SK-N-SH (cell line): ENCODE results near the gene RBMS1. TPM values are rescaled to one million over a fixed set of nuclear protein-coding genes. Genes with fewer than 3 reads are reported as not detected.

Source experiments
- CTCF ChIA-PET: fragments of 300-600, 350-600 bp; formaldehyde crosslinking; extraction: SDS; loops from one replicate; lab custom pipeline; 2021; lab: Yijun Ruan, JAX
- POLR2A ChIA-PET: fragments of 350-600 bp; sonication (Branson Sonifier 250); formaldehyde crosslinking; extraction: SDS; loops from one replicate; lab custom pipeline; 2020; ENCODE audit warnings: antibody characterized with exemption, inconsistent platforms; lab: Yijun Ruan, JAX
- DNase-seq: peaks from one replicate; pipeline ENCODE4 v3.0.0; 2012
- H2AFZ ChIP-seq: fragments of 200-600 bp; sonication (generic); 2 replicates; pipeline ENCODE4 v1.8.1; 2016; ENCODE audit warnings: antibody characterized with exemption, mild to moderate bottlenecking, low read depth
- H3F3A ChIP-seq: fragments of 200-600 bp; sonication (generic); replicated peaks from 2 replicates; pipeline ENCODE3; 2016; ENCODE audit warnings: antibody characterized with exemption, mild to moderate bottlenecking; ENCODE audit not compliant: insufficient read depth
- H3K27ac ChIP-seq, 2 experiments: fragments of 200-500 bp in 1 of 2; fragments of 200-600 bp in 1 of 2; sonication (Bioruptor generic) in 1 of 2; sonication (generic), shearing (Covaris generic) in 1 of 2; 2 replicates each; pipeline versions ENCODE4 v1.5.1 to v1.6.1; 2014 to 2016; ENCODE audit warnings: low read depth in 2 of 2, inconsistent platforms in 1 of 2, low read length in 1 of 2, mild to moderate bottlenecking in 1 of 2, mixed read lengths in 1 of 2
- H3K27me3 ChIP-seq: fragments of 200-600 bp; sonication (generic), shearing (Covaris generic); 2 replicates; pipeline ENCODE4 v1.6.1; 2016; ENCODE audit warnings: mixed run types; ENCODE audit not compliant: insufficient read depth
- H3K36me3 ChIP-seq, 2 experiments: fragments of 200-500 bp in 1 of 2; fragments of 200-600 bp in 1 of 2; sonication (Bioruptor generic) in 1 of 2; sonication (generic) in 1 of 2; replicated peaks in 1 of 2; 2 replicates each; pipeline versions ENCODE3 to v1.5.1; 2014 to 2016; ENCODE audit warnings: low read length in 1 of 2, mild to moderate bottlenecking in 1 of 2; ENCODE audit not compliant: insufficient read depth in 2 of 2, control insufficient read depth in 1 of 2
- H3K4me1 ChIP-seq, 2 experiments: fragments of 200-500 bp in 1 of 2; fragments of 200-600 bp in 1 of 2; sonication (Bioruptor generic) in 1 of 2; sonication (generic), shearing (Covaris generic) in 1 of 2; 2 replicates each; pipeline versions ENCODE4 v1.5.1 to v1.6.1; 2014 to 2016; ENCODE audit warnings: low read depth in 1 of 2, low read length in 1 of 2, mixed run types in 1 of 2; ENCODE audit not compliant: insufficient read depth in 2 of 2, control insufficient read depth in 1 of 2
- H3K4me2 ChIP-seq: fragments of 200-600 bp; sonication (generic), shearing (Covaris generic); 2 replicates; pipeline ENCODE4 v1.6.1; 2017; ENCODE audit warnings: mixed run types
- H3K4me3 ChIP-seq, 2 experiments: fragments of 200-500 bp in 1 of 2; fragments of 200-600 bp in 1 of 2; sonication (Bioruptor generic) in 1 of 2; sonication (generic), shearing (Covaris generic) in 1 of 2; 2 replicates each; pipeline versions ENCODE4 v1.5.1 to v1.8.1; 2014 to 2016; ENCODE audit warnings: low read depth in 2 of 2, inconsistent platforms in 1 of 2, low read length in 1 of 2, mild to moderate bottlenecking in 1 of 2, mixed read lengths in 1 of 2, moderate library complexity in 1 of 2
- H3K79me2 ChIP-seq: fragments of 200-600 bp; sonication (generic); 2 replicates; pipeline ENCODE4 v1.8.1; 2017; ENCODE audit warnings: mild to moderate bottlenecking; ENCODE audit not compliant: insufficient read depth
- H3K9ac ChIP-seq: fragments of 200-600 bp; sonication (generic); 2 replicates; pipeline ENCODE4 v1.6.1; 2017; ENCODE audit warnings: mixed run types
- H3K9me2 ChIP-seq: fragments of 200-600 bp; sonication (generic); 2 replicates; pipeline ENCODE4 v1.6.1; 2017; ENCODE audit warnings: mixed run types
- H3K9me3 ChIP-seq: fragments of 200-600 bp; sonication (generic); 2 replicates; pipeline ENCODE4 v1.6.1; 2017; ENCODE audit warnings: mixed run types, mild to moderate bottlenecking, moderate library complexity
- H4K20me1 ChIP-seq: fragments of 200-600 bp; sonication (generic); 2 replicates; pipeline ENCODE4 v1.6.1; 2017; ENCODE audit warnings: mild to moderate bottlenecking, mixed run types; ENCODE audit not compliant: insufficient read depth
- CHD2 ChIP-seq: fragments of 150-350 bp; IDR thresholded peaks from 2 replicates; pipeline ENCODE4 v1.6.1; 2018; ENCODE audit warnings: low read length; ENCODE audit not compliant: partially characterized antibody
- EZH2phosphoT487 ChIP-seq: fragments of 200-600 bp; sonication (generic); IDR thresholded peaks from 2 replicates; pipeline ENCODE4 v1.6.1; 2017; ENCODE audit warnings: low read depth, mixed run types, mild to moderate bottlenecking, antibody characterized with exemption, moderate library complexity, borderline replicate concordance
- FOSL2 ChIP-seq: IDR thresholded peaks from 2 replicates; pipeline ENCODE4 v1.4.0; 2012; ENCODE audit warnings: low read depth, mild to moderate bottlenecking, moderate library complexity, borderline replicate concordance
- GABPA ChIP-seq: IDR thresholded peaks from 2 replicates; pipeline ENCODE4 v1.4.0; 2012; ENCODE audit warnings: low read depth, mild to moderate bottlenecking
- JUND ChIP-seq: IDR thresholded peaks from 2 replicates; pipeline ENCODE4 v1.4.0; 2012
- MEF2A ChIP-seq: IDR thresholded peaks from 2 replicates; pipeline ENCODE4 v1.4.0; 2012; ENCODE audit warnings: low read depth, borderline replicate concordance
- MXI1 ChIP-seq: IDR thresholded peaks from 2 replicates; pipeline ENCODE4 v1.6.1; 2012; ENCODE audit warnings: mild to moderate bottlenecking, low read depth, low read length, improper control_type of control experiment
- REST ChIP-seq: IDR thresholded peaks from 2 replicates; pipeline ENCODE4 v1.6.1; 2012; ENCODE audit warnings: mild to moderate bottlenecking, low read depth, low read length, moderate library complexity
- RFX5 ChIP-seq: IDR thresholded peaks from 2 replicates; pipeline ENCODE4 v1.6.1; 2012; ENCODE audit warnings: mild to moderate bottlenecking, improper control_type of control experiment, low read length
- RXRA ChIP-seq: IDR thresholded peaks from 2 replicates; pipeline ENCODE4 v1.4.0; 2012; ENCODE audit warnings: low read depth, mild to moderate bottlenecking, borderline replicate concordance
- SIN3A ChIP-seq: IDR thresholded peaks from 2 replicates; pipeline ENCODE4 v1.6.1; 2012; ENCODE audit warnings: low read depth, mild to moderate bottlenecking, low read length, moderate library complexity, borderline replicate concordance
- TCF12 ChIP-seq: IDR thresholded peaks from 2 replicates; pipeline ENCODE4 v1.4.0; 2012
- TEAD4 ChIP-seq: IDR thresholded peaks from 2 replicates; pipeline ENCODE4 v1.4.0; 2012; ENCODE audit warnings: mild to moderate bottlenecking, borderline replicate concordance; ENCODE audit not compliant: insufficient read depth
- WGBS: methylation state at CpG from one replicate; pipeline ENCODE4 v1.1.6; 2017; ENCODE audit warnings: low lambda C conversion rate; 5-methylcytosine and 5-hydroxymethylcytosine counted together
- polyA plus RNA-seq, 3 experiments: library from polyadenylated mRNA; depleted of rRNA; stranded (reverse); fragments of >200 nt; gene quantifications; 2 replicates each; pipeline ENCODE4 v1.2.3, GENCODE V29; 2012
- TF ChIP-seq, protein P1 (sequence below): IDR thresholded peaks from 2 replicates; pipeline ENCODE4 v1.4.0; 2012; ENCODE audit warnings: low read depth, borderline replicate concordance
- TF ChIP-seq, protein P2 (sequence below): fragments of 200-600 bp; sonication (generic); IDR thresholded peaks from 2 replicates; pipeline ENCODE4 v1.6.1; 2017; ENCODE audit warnings: antibody characterized with exemption, mild to moderate bottlenecking, moderate library complexity

RBMS1 gene
- polyA plus RNA-seq, 1 of the 3 experiments (the other 2 are of a cell fraction): 56.5 TPM

GRCh38 chr2:160315337-160315736 lies 178.3 kb downstream of the RBMS1 start:
- H3K4me2 ChIP-seq: no peak overlapping the region
- peaks cover 42 to 53% of the 10 kb centered on the region in 2 experiments for H3K36me3 ChIP-seq
- ChIA-PET POLR2A (no interaction called here), CTCF (interaction anchor here (1.0 to 2.2 kb wide), 3 partner anchors 9 to 679 kb away, joined by 3 to 13 read pairs (median 3); no protein-coding TSS in a partner anchor)
- no peaks in the 10 kb centered on the region for H3K9me2 ChIP-seq
- H3K4me1 ChIP-seq: peaks cover 7 to 28% of the 10 kb centered on the region in 2 experiments
- H4K20me1 ChIP-seq: peaks cover 5% of the 10 kb centered on the region
- peak overlapping the region; percentile 55 to 68; a peak in 3 of 4 replicates for H3K27ac ChIP-seq
- DNase-seq: no peak
- H2AFZ ChIP-seq: no peak overlapping the region
- no peaks in the 10 kb centered on the region for H3K27me3 ChIP-seq
- no peak overlapping the region for H3K9ac ChIP-seq
- H3F3A ChIP-seq: peaks cover 31% of the 10 kb centered on the region
- H3K79me2 ChIP-seq: peaks cover 79% of the 10 kb centered on the region
- TF ChIP-seq CHD2 (no peak), TCF12 (peak; percentile 54), REST (no peak), MEF2A (peak; percentile 66; the same call in 1 of the 2 replicates), FOSL2 (peak; percentile 27; the same call in 1 of the 2 replicates), SIN3A (no peak), GABPA (no peak), JUND (no peak; the same call in 1 of the 2 replicates), TEAD4 (no peak), MXI1 (no peak), EZH2phosphoT487 (no peak), RFX5 (no peak), RXRA (no peak)
- TF ChIP-seq, protein P1, sequence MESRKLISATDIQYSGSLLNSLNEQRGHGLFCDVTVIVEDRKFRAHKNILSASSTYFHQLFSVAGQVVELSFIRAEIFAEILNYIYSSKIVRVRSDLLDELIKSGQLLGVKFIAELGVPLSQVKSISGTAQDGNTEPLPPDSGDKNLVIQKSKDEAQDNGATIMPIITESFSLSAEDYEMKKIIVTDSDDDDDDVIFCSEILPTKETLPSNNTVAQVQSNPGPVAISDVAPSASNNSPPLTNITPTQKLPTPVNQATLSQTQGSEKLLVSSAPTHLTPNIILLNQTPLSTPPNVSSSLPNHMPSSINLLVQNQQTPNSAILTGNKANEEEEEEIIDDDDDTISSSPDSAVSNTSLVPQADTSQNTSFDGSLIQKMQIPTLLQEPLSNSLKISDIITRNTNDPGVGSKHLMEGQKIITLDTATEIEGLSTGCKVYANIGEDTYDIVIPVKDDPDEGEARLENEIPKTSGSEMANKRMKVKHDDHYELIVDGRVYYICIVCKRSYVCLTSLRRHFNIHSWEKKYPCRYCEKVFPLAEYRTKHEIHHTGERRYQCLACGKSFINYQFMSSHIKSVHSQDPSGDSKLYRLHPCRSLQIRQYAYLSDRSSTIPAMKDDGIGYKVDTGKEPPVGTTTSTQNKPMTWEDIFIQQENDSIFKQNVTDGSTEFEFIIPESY: no peak
- TF ChIP-seq, protein P2, sequence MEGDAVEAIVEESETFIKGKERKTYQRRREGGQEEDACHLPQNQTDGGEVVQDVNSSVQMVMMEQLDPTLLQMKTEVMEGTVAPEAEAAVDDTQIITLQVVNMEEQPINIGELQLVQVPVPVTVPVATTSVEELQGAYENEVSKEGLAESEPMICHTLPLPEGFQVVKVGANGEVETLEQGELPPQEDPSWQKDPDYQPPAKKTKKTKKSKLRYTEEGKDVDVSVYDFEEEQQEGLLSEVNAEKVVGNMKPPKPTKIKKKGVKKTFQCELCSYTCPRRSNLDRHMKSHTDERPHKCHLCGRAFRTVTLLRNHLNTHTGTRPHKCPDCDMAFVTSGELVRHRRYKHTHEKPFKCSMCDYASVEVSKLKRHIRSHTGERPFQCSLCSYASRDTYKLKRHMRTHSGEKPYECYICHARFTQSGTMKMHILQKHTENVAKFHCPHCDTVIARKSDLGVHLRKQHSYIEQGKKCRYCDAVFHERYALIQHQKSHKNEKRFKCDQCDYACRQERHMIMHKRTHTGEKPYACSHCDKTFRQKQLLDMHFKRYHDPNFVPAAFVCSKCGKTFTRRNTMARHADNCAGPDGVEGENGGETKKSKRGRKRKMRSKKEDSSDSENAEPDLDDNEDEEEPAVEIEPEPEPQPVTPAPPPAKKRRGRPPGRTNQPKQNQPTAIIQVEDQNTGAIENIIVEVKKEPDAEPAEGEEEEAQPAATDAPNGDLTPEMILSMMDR: no peak
- no peaks in the 10 kb centered on the region for H3K9me3 ChIP-seq
- 49% methylated on average over 2 of the region's 2 CpGs for WGBS
- H3K4me3 ChIP-seq: no peak overlapping the region
